GM12878 (cell line): ENCODE data around the gene NRG2.

Experiments used
- ATF7 ChIP-seq: fragments of 450-650 bp; IDR thresholded peaks from 2 replicates; pipeline ENCODE4 v1.6.1; 2016; ENCODE audit warnings: low read depth, mild to moderate bottlenecking
- BHLHE40 ChIP-seq, 2 experiments: fragments of 450-650 bp in 1 of 2; IDR thresholded peaks; 2 replicates each; pipeline ENCODE4 v1.6.1; 2011 to 2017; ENCODE audit warnings: low read depth in 2 of 2, borderline replicate concordance in 1 of 2, improper control_type of control experiment in 1 of 2, low read length in 1 of 2, mild to moderate bottlenecking in 1 of 2
- CHD2 ChIP-seq: IDR thresholded peaks from 2 replicates; pipeline ENCODE4 v1.6.1; 2011; ENCODE audit warnings: low read depth, low read length, improper control_type of control experiment, borderline replicate concordance
- CTCF ChIP-seq, 3 experiments: IDR thresholded peaks in 2 of 3; conservative IDR thresholded peaks in 1 of 3; 2 replicates each; pipeline ENCODE4 v1.5.1; 2011; ENCODE audit warnings: low read depth in 3 of 3, low read length in 3 of 3, mild to moderate bottlenecking in 3 of 3, control low read depth in 2 of 3, moderate library complexity in 2 of 3, inconsistent platforms in 1 of 3, mixed read lengths in 1 of 3; ENCODE audit not compliant: control insufficient read depth in 2 of 3, insufficient read depth in 1 of 3; ENCODE audit errors: extremely low read depth in 1 of 3
- EP300 ChIP-seq, 2 experiments: fragments of 150-350 bp in 1 of 2; IDR thresholded peaks; 2 replicates each; pipeline ENCODE4 v1.6.1; 2011 to 2012; ENCODE audit warnings: low read depth in 2 of 2, low read length in 2 of 2, borderline replicate concordance in 1 of 2, improper control_type of control experiment in 1 of 2, inconsistent platforms in 1 of 2; ENCODE audit not compliant: control insufficient read depth in 1 of 2
- KDM1A ChIP-seq: fragments of 200-600 bp; sonication (generic); IDR thresholded peaks from 2 replicates; pipeline ENCODE4 v1.6.1; 2016; ENCODE audit warnings: borderline replicate concordance
- NFYB ChIP-seq: IDR thresholded peaks from 2 replicates; pipeline ENCODE4 v1.6.1; 2011; ENCODE audit warnings: low read depth, mild to moderate bottlenecking, low read length, improper control_type of control experiment, moderate library complexity; ENCODE audit not compliant: insufficient read depth
- POLR2A ChIP-seq: IDR thresholded peaks from 2 replicates; pipeline ENCODE4 v1.6.1; 2011; ENCODE audit warnings: low read depth, mild to moderate bottlenecking, low read length
- POLR2AphosphoS5 ChIP-seq: IDR thresholded peaks from 2 replicates; pipeline ENCODE4 v1.6.1; 2011; ENCODE audit warnings: mild to moderate bottlenecking, low read length, inconsistent platforms
- RELA ChIP-seq: fragments of 450-650 bp; IDR thresholded peaks from 2 replicates; pipeline ENCODE4 v1.8.0; 2014; ENCODE audit warnings: borderline replicate concordance; ENCODE audit not compliant: partially characterized antibody
- REST ChIP-seq: IDR thresholded peaks from 2 replicates; pipeline ENCODE4 v1.6.1; 2012; ENCODE audit warnings: mild to moderate bottlenecking, low read depth, low read length
- TAF1 ChIP-seq: IDR thresholded peaks from 2 replicates; pipeline ENCODE4 v1.6.1; 2011; ENCODE audit warnings: mild to moderate bottlenecking, low read depth, low read length, borderline replicate concordance
- ZNF217 ChIP-seq: fragments of 450-650 bp; IDR thresholded peaks from 2 replicates; pipeline ENCODE4 v1.6.1; 2017; ENCODE audit warnings: antibody characterized with exemption, mild to moderate bottlenecking
- ZSCAN29 ChIP-seq: fragments of 450-650 bp; IDR thresholded peaks from 2 replicates; pipeline ENCODE4 v1.6.1; 2017; ENCODE audit warnings: mild to moderate bottlenecking, moderate library complexity

DNA sequence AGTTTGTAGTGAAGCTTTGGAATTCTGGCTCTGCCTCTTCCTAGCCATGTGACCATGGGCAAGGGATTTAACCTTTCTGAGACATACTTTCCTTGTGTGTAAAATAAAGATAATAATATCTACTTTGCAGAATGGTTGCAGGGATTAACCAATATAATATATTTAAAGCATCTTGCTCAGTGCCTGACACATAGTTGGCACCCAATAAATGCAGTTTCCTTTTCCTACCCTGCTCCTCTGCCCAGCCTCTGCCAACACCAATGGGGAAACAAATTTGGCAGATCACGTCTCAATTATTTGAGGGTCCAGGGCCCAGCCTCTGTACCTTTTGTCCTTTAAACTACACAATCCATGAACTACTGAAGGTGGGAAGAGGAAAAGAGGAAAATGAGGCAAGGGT, 91.1 kb downstream of the NRG2 start:
- TF ChIP-seq REST, result no peak
- TF ChIP-seq ZSCAN29, result no peak
- TF ChIP-seq ATF7, result no peak
- TF ChIP-seq CTCF (IDR thresholded peaks at IDR 0.05 in 2 of 3, conservative IDR thresholded peaks at IDR 0.05 in 1 of 3; ENCODE audit: control insufficient read depth in 2 of 3, extremely low read depth in 1 of 3, insufficient read depth in 1 of 3, low read depth in 3 of 3, low read length in 3 of 3), result no peak
- TF ChIP-seq EP300 (IDR thresholded peaks at IDR 0.05; ENCODE audit: borderline replicate concordance in 1 of 2, control insufficient read depth in 1 of 2, low read depth in 2 of 2, low read length in 2 of 2), result no peak
- TF ChIP-seq POLR2AphosphoS5, result no peak
- TF ChIP-seq BHLHE40 (IDR thresholded peaks at IDR 0.05; ENCODE audit: borderline replicate concordance in 1 of 2, low read depth in 2 of 2, low read length in 1 of 2), result no peak
- TF ChIP-seq ZNF217, result no peak
- TF ChIP-seq KDM1A, result no peak
- no peak for TF ChIP-seq NFYB
- no peak for TF ChIP-seq TAF1
- no peak for TF ChIP-seq RELA
- TF ChIP-seq CHD2, result no peak
- no peak for TF ChIP-seq POLR2A
